ENCODE measurements around the gene TJAP1.
"Not testable (repeated sequence)": the region's sequence is repeated elsewhere in the genome, so short reads cannot be mapped to it uniquely, and the experiment has no call there.

Gene TJAP1

DNA sequence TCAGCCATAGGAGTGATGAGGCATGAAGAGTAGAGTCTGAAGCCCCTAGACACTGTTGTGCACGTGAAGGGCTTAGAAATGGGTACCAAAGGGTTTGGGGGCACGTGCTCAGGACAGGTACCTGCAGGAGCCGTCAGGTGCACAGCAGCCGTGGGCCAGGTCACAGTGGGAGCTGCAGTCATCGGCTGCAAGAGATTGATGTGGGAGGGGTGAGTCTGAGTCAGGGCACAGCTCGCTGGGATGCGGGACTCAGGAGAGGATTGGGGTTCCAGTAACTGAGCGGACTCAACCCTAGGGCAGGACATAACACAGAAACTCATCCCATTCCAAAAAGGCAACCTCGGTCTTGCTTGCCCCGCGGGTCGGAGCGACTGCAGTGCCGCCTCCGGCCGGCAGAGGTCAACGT lies 23.1 kb upstream of the TJAP1 start:
- DNase-seq (ENCODE audit: low spot score), result peak; percentile 74

DNA sequence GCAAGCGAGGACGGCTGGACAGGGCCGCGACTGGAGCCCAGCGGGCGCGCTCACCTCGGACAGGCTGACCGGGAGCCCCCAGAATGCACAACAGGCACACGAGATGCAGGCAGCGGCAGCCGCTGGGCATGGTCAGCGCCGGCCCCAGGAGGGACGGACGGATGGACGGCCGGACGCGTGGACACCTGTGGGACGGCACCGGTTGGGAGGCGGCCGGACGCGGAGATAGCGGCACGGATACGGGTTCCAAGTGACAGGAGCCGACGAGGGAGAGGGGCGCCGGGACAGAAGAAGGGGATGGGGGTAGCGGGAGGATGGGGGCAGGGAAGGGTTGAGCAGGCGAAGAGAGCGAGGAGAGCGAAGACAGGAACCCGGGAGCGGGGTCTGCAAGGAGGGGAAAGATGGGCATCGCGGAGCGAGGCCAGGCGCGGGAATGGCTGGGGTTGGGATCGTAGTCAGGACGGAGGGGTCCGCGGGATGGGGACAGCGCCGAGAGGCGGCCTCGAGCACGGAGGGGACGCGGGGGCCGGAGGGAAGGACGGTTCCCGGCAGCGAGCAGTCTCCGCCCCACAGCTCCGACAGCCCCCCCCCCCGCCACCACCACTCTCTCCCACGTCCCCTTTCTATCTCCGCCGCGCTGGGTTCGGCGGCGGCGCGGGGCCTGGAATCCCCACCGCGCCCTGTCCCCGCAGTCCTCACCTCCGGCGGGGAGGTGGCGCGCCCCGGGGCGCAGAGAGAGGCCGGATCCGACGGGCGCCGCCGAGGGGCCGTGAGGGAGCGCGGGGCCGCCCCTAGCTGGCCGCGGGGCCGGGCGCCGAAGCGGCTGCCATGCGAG lies 22.5 kb upstream of the TJAP1 start:
- DNase-seq (ENCODE audit: low spot score), result no peak

- DNase-seq (ENCODE audit: low spot score), result no peak
Observed at GRCh38 chr6:43455531-43456428, 21.6 kb upstream of the TJAP1 start, which contains the start of gene DLK2. DLK2 (minus strand) TSS chr6:43455548; CDS start chr6:43454825, 723 bp downstream.

DNA sequence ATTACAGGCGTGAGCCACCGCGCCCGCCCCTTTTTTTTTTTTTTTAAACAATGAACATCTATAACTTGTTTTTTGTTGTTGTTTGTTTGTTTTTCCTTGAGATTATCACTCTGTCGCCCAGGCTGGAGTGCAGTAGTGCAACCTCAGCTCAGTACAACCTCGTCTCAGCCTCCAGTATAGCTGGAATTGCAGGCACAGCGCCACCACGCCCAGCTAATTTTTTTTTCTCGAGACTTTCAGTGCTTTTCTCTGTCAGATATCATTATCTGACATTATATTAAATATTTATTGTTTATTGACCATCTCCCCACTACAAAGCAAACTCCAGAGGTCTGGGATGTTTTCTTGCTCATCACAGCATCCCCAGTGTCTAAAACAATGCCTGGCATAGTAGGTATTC lies 19.7 kb upstream of the TJAP1 start:
- DNase-seq (ENCODE audit: low spot score), result no peak

- DNase-seq (ENCODE audit: low spot score), result not testable (repeated sequence)
Observed at GRCh38 chr6:43458154-43458553, 19.2 kb upstream of the TJAP1 start.

- DNase-seq (ENCODE audit: low spot score), result no peak
Observed at GRCh38 chr6:43459535-43459934, 17.8 kb upstream of the TJAP1 start.

- DNase-seq (ENCODE audit: low spot score), result no peak
Observed at GRCh38 chr6:43460032-43460431, 17.3 kb upstream of the TJAP1 start.

DNA sequence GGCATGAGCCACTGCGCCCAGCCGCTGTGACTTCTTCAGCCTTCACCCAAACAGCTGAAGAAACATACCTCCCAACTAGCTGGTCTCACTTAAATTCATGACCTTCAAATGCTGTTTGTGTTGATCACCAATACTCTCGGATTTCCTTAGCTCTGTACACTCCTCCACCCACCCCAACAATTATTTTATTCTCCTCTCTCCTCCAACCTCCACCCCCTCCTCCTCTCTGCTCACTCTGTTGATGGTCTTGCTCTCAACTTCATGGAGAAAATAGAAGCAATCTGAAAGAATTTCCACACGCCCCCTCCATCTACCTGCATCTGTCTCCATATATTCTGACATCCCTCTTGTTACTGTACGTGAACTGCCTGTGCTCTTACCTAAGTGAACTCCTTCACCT lies 15.4 kb upstream of the TJAP1 start:
- DNase-seq (ENCODE audit: low spot score), result no peak

DNA sequence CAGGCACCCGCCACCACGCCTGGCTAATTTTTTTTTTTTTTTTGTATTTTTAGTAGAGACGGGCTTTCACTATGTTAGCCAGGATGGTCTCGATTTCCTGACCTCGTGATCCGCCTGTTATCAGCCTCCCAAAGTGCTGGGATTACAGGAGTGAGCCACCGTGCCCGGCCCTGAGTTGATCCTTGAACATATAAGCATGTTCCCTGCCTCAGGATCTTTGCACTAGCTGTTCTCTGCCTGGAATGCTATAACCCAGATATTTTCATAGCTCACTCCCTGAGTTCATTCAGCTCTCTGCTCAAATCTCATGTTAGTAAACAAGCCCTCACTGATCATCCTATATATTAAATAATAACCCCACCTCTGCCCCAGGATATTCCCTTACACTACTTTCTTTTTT lies 13.0 kb upstream of the TJAP1 start:
- no peak for DNase-seq (ENCODE audit: low spot score)

DNA sequence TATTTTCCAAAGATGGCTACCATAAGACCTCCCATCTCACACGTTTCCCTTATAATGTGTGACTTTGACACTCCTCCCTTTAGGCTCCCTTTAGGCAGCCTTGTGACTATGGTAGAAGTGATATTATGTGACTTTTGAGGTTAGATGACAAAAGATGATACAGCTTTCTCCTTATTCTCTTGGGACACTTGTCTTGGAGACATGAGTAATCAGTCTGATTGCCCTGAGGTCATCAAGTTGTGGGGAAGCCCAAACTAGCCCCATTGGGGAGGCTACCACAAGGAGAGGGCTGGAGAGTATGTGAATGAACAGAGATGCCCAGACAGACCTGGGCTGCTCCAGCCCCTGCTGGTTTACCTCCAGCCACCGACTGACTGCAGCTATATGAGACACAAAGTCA lies 11.4 kb upstream of the TJAP1 start:
- DNase-seq (ENCODE audit: low spot score), result no peak

GRCh38 chr6:43467265-43467664 lies 10.1 kb upstream of the TJAP1 start:
- DNase-seq (ENCODE audit: low spot score), result not testable (repeated sequence)

- DNase-seq (ENCODE audit: low spot score), result no peak
Observed at GRCh38 chr6:43467752-43468151, 9.6 kb upstream of the TJAP1 start.

DNA sequence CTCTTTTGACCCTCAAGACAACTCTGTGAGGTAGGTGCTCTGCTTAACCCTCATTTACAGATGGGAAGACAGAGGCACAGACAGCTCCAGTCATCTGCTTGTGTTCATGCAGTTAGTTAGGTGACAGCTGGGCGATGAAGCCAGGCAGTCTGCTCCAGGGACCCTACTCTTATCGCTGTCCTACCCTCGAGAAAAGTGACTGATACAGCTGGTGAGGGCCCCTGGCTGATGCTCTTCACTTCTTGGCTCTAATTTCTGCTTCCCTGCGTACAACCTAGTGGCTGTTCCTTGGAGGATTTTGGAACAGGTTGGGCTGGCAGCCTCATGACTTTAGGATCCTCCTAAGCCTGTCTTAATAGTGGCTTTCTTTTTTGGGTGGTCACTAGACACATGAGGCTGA lies 9.1 kb upstream of the TJAP1 start:
- no peak for DNase-seq (ENCODE audit: low spot score)

GRCh38 chr6:43468748-43469681 lies 8.4 kb upstream of the TJAP1 start:
- no peak for DNase-seq (ENCODE audit: low spot score)

DNA sequence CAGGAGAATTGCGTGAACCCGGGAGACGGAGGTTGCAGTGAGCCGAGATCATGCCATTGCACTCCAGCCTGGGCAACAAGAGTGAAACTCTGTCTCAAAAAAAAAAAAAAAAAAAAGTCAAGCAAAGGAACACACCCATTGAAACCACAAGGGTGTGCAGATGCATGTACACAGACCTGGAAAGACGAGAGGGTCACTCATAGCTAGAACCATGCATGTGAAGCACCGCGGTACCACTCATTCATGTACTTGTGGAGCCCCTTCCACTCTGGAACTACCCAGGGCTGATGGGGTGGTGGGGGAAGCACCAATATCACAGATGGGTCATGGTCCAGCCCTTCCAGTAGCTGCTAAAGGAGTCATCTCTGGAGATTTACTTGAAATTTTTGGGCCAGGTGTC lies 7.4 kb upstream of the TJAP1 start:
- DNase-seq (ENCODE audit: low spot score), result no peak

- DNase-seq (ENCODE audit: low spot score), result no peak
Observed at GRCh38 chr6:43471399-43471798, 6.0 kb upstream of the TJAP1 start.

DNA sequence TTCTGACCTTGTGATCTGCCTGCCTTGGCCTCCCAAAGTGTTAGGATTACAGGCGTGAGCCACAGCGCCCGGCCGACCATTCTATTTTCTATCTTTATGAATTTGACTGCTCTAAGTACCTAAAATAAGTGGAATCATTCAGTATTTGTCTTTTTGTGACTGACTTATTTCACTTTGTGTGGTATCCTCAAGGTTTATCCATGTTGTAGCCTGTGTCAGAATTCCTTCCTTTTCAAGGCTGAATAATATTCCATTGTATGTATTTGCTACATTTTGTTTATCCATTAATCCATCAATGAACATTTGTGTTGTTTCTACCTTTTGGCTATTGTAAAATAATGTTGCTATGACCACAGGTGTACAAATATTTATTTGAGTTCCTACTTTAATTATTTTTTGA lies 4.9 kb upstream of the TJAP1 start:
- DNase-seq (ENCODE audit: low spot score), result no peak

- no peak for DNase-seq (ENCODE audit: low spot score)
Observed at GRCh38 chr6:43475516-43475915, 1.9 kb upstream of the TJAP1 start.

DNA sequence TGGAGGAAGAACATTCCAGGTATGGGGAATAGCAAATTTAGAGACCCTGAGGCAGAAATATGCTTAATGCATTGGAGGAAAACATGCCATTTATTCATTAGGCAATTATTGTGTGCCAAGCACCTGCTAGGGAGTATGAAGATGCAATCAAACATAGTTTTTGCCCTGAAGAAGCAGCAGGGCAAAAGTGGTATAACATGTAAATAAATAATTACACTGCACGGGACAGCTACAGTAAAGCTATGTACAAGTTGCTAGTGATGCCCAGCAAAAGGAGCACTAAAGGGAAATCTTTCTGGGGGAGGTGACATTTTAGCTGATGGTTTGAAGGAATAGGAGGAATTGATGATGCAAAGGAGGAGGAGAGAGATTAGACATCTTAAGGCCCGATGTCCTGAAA lies 624 bp upstream of the TJAP1 start:
- DNase-seq (ENCODE audit: low spot score), result no peak

GRCh38 chr6:43478008-43478372 lies 620 bp downstream of the TJAP1 start:
- DNase-seq (ENCODE audit: low spot score), result no peak

GRCh38 chr6:43481075-43481474 lies 3.7 kb downstream of the TJAP1 start:
- DNase-seq (ENCODE audit: low spot score), result no peak

All from pons (tissue), 1 donor.